ENCODE results near the gene PCDHGA6. TPM values are rescaled to one million over a fixed set of nuclear protein-coding genes. Genes with fewer than 3 reads are reported as not detected.
"Not testable (repeated sequence)": the region's sequence is repeated elsewhere in the genome, so short reads cannot be mapped to it uniquely, and the experiment has no call there.

Gene PCDHGA6
- total RNA-seq, 2 experiments from 2014 or later: 0.11 TPM; not detected in 1

DNA sequence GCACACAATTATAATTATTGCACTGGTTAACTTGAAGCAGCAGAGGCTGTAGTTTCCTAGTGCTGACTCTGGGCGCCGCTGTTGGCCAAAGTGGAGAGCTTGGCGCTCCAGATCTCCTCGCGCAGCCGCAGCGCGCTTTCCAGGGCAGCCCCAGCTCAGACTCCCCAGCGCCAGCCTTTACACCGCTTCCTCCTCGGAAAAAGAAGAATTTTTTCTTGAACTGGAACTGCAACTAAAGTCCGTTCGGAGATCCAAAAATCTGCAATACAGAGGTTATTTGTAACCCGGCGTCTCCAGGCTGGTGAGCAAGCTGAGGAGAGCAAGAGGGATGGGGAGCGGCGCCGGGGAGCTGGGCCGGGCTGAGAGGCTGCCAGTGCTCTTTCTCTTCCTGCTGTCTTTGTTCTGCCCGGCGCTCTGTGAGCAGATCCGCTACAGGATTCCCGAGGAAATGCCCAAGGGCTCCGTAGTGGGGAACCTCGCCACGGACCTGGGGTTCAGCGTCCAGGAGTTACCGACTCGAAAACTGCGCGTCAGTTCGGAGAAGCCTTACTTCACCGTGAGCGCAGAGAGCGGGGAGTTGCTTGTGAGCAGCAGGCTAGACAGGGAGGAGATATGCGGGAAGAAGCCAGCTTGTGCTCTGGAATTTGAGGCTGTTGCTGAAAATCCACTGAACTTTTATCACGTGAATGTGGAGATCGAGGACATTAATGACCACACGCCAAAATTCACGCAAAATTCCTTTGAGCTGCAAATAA lies 14.0 kb downstream of the PCDHGA6 start, which contains the start of gene PCDHGB4:
Gene PCDHGB4 (plus strand): TSS at position 142 of the 755 bp plus-strand sequence. CDS start 187 bp downstream, at position 329.
- peaks cover 91% of the 10 kb centered on the region for H3K27me3 Mint-ChIP-seq
- peak; percentile 44 for ATAC-seq (ENCODE audit: poor library complexity)

GRCh38 chr5:141388661-141389060 lies 15.0 kb downstream of the PCDHGA6 start:
- no peaks in the 10 kb centered on the region for H3K36me3 ChIP-seq (ENCODE audit: insufficient read depth, low read length)
- Mint-ChIP-seq H3K27me3 (peaks cover 89% of the 10 kb centered on the region), H3K4me3 (no peak overlapping the region), H3K27ac (no peak overlapping the region), H3K9me3 (peaks cover 30% of the 10 kb centered on the region), H3K36me3 (ENCODE audit: low read depth) (peaks cover 33% of the 10 kb centered on the region), H3K4me1 (ENCODE audit: low read depth) (no peaks in the 10 kb centered on the region)
- intact Hi-C loops (cut with DNase I, micrococcal nuclease): no loop called here
- H3K9me3 ChIP-seq (ENCODE audit: control insufficient read depth in 1 of 2, insufficient read depth in 1 of 2, low read length in 2 of 2): peaks cover 48 to 70% of the 10 kb centered on the region in 2 experiments
- ATAC-seq (ENCODE audit: poor library complexity): no peak
- no peak overlapping the region for H3K27ac ChIP-seq (ENCODE audit: low read depth in 1 of 2, low read length in 2 of 2)
- TF ChIP-seq, protein P1, sequence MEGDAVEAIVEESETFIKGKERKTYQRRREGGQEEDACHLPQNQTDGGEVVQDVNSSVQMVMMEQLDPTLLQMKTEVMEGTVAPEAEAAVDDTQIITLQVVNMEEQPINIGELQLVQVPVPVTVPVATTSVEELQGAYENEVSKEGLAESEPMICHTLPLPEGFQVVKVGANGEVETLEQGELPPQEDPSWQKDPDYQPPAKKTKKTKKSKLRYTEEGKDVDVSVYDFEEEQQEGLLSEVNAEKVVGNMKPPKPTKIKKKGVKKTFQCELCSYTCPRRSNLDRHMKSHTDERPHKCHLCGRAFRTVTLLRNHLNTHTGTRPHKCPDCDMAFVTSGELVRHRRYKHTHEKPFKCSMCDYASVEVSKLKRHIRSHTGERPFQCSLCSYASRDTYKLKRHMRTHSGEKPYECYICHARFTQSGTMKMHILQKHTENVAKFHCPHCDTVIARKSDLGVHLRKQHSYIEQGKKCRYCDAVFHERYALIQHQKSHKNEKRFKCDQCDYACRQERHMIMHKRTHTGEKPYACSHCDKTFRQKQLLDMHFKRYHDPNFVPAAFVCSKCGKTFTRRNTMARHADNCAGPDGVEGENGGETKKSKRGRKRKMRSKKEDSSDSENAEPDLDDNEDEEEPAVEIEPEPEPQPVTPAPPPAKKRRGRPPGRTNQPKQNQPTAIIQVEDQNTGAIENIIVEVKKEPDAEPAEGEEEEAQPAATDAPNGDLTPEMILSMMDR (IDR thresholded peaks at IDR 0.05): no peak
- ChIA-PET POLR2A (no interaction called here), CTCF (interaction anchor here (1.5 kb wide), 1 partner anchor 230 kb away, joined by 3 read pairs; the partner anchor contains the start of gene DIAPH1)
- DNase-seq: no peak
- H3K27me3 ChIP-seq (ENCODE audit: control insufficient read depth in 1 of 2, insufficient read depth in 2 of 2, low read length in 2 of 2): peaks cover 57 to 88% of the 10 kb centered on the region in 2 experiments
- no peak overlapping the region for H3K4me3 ChIP-seq (ENCODE audit: low read length)
- no peaks in the 10 kb centered on the region for H3K4me1 ChIP-seq (ENCODE audit: insufficient read depth, low read length)

More for the DNA sequence above, 14.0 kb downstream of the PCDHGA6 start, which contains the start of gene PCDHGB4:
- intact Hi-C loops (cut with DNase I, micrococcal nuclease); H3K4me1 Mint-ChIP-seq (ENCODE audit: low read depth); H3K4me3 ChIP-seq (ENCODE audit: low read length); H3K4me3 Mint-ChIP-seq; POLR2A ChIA-PET; H3K36me3 ChIP-seq (ENCODE audit: insufficient read depth, low read length); H3K27ac ChIP-seq (ENCODE audit: low read depth in 1 of 2, low read length in 2 of 2); H3K27ac Mint-ChIP-seq; H3K4me1 ChIP-seq (ENCODE audit: insufficient read depth, low read length): not testable (repeated sequence)
- Histone ChIP-seq H3K9me3 (ENCODE audit: control insufficient read depth in 1 of 2, insufficient read depth in 1 of 2, low read length in 2 of 2) (peaks cover 48 to 72% of the 10 kb centered on the region in 2 experiments), H3K27me3 (ENCODE audit: control insufficient read depth in 1 of 2, insufficient read depth in 2 of 2, low read length in 2 of 2) (peaks cover 56 to 88% of the 10 kb centered on the region in 2 experiments)
- DNase-seq: peak in 4 of 14 experiments; percentile 13 to 35 (median 32)
- H3K9me3 Mint-ChIP-seq: peaks cover 29% of the 10 kb centered on the region
- peaks cover 31% of the 10 kb centered on the region for H3K36me3 Mint-ChIP-seq (ENCODE audit: low read depth)
- CTCF ChIA-PET: interaction anchor here (1.5 to 2.2 kb wide), 3 partner anchors 68 to 231 kb away, joined by 3 to 7 read pairs (median 3); partner anchors contain the start of gene DIAPH1

DNA sequence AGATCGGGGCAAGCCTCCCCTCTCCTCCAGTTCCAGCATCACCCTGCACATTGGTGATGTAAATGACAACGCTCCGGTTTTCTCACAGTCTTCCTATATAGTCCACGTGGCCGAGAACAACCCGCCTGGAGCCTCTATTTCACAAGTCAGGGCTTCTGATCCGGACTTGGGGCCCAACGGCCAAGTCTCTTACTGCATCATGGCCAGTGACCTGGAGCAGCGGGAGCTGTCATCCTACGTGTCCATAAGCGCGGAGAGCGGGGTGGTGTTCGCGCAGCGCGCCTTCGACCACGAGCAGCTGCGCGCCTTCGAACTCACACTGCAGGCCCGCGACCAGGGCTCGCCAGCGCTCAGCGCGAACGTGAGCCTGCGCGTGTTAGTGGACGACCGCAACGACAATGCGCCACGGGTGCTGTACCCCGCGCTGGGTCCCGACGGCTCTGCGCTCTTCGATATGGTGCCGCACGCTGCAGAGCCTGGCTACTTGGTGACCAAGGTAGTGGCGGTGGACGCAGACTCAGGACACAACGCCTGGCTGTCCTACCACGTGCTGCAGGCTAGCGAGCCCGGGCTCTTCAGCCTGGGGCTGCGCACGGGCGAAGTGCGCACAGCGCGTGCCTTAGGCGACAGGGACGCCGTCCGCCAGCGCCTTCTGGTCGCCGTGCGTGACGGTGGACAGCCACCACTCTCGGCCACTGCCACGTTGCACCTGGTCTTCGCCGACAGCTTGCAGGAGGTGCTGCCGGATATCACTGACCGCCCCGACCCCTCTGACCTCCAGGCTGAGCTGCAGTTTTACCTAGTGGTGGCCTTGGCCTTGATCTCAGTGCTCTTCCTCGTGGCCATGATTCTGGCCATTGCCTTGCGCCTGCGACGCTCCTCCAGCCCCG lies 15.7 kb downstream of the PCDHGA6 start:
- no peak overlapping the region for H3K27ac ChIP-seq (ENCODE audit: low read depth in 1 of 2, low read length in 2 of 2)
- no peak for DNase-seq
- H3K27me3 ChIP-seq (ENCODE audit: control insufficient read depth in 1 of 2, insufficient read depth in 2 of 2, low read length in 2 of 2): peaks cover 58 to 87% of the 10 kb centered on the region in 2 experiments
- ChIA-PET CTCF (no interaction called here), POLR2A (no interaction called here)
- TF ChIP-seq, protein P1 (IDR thresholded peaks at IDR 0.05): no peak
- H3K9me3 ChIP-seq (ENCODE audit: control insufficient read depth in 1 of 2, insufficient read depth in 1 of 2, low read length in 2 of 2): peaks cover 50 to 70% of the 10 kb centered on the region in 2 experiments
- no peak for ATAC-seq (ENCODE audit: poor library complexity)
- Mint-ChIP-seq H3K4me1 (ENCODE audit: low read depth) (no peaks in the 10 kb centered on the region), H3K9me3 (peaks cover 31% of the 10 kb centered on the region), H3K27me3 (peaks cover 89% of the 10 kb centered on the region), H3K27ac (no peak overlapping the region), H3K36me3 (ENCODE audit: low read depth) (peaks cover 33% of the 10 kb centered on the region), H3K4me3 (no peak overlapping the region)
- H3K36me3 ChIP-seq (ENCODE audit: insufficient read depth, low read length): no peaks in the 10 kb centered on the region
- H3K4me1 ChIP-seq (ENCODE audit: insufficient read depth, low read length): no peaks in the 10 kb centered on the region
- intact Hi-C loops (cut with DNase I, micrococcal nuclease): no loop called here
- H3K4me3 ChIP-seq (ENCODE audit: low read length): no peak overlapping the region
